DND-41 (cell line): ENCODE measurements around the gene LRG1.

Experiments used
- ATAC-seq: fragments of 200-7000 bp; cut with Tn5 transposase; 3 replicates; pipeline ENCODE4 v1.9.1; 2021; ENCODE audit warnings: low read depth; ENCODE audit not compliant: insufficient read depth
- DNase-seq: peaks from one replicate; pipeline ENCODE4 v3.0.0-alpha.2; 2020
- H2AFZ ChIP-seq: 2 replicates; pipeline ENCODE4 v1.6.0; 2012; ENCODE audit warnings: low read depth, low read length
- H3K27ac ChIP-seq: 2 replicates; pipeline ENCODE4 v1.5.1; 2012; ENCODE audit warnings: low read length, inconsistent platforms
- H3K27me3 ChIP-seq: fragments of 200-600 bp; sonication (generic); 2 replicates; pipeline ENCODE4 v1.6.0; 2012; ENCODE audit warnings: low read length, mild to moderate bottlenecking, inconsistent platforms; ENCODE audit not compliant: insufficient read depth, poor library complexity
- H3K36me3 ChIP-seq: 2 replicates; pipeline ENCODE4 v1.5.1; 2012; ENCODE audit warnings: low read length, inconsistent platforms; ENCODE audit not compliant: insufficient read depth
- H3K4me1 ChIP-seq: 2 replicates; pipeline ENCODE4 v1.5.1; 2012; ENCODE audit warnings: mild to moderate bottlenecking, low read length; ENCODE audit not compliant: insufficient read depth
- H3K4me2 ChIP-seq: 2 replicates; pipeline ENCODE4 v1.6.0; 2012; ENCODE audit warnings: mild to moderate bottlenecking, moderate library complexity, low read length, inconsistent platforms; ENCODE audit not compliant: insufficient read depth
- H3K4me3 ChIP-seq, 2 experiments: fragments of 200-600 bp in 1 of 2; shearing (Covaris generic) in 1 of 2; 2 replicates each; pipeline ENCODE4 v1.5.1; 2012 to 2016; ENCODE audit warnings: inconsistent platforms in 2 of 2, low read length in 2 of 2, mild to moderate bottlenecking in 2 of 2, low read depth in 1 of 2, moderate library complexity in 1 of 2
- H3K79me2 ChIP-seq: 2 replicates; pipeline ENCODE4 v1.6.0; 2012; ENCODE audit warnings: low read length, inconsistent platforms; ENCODE audit not compliant: insufficient read depth
- H3K9ac ChIP-seq: 2 replicates; pipeline ENCODE4 v1.6.0; 2012; ENCODE audit warnings: low read depth, mild to moderate bottlenecking, inconsistent platforms, low read length, moderate library complexity
- H3K9me3 ChIP-seq: 2 replicates; pipeline ENCODE4 v1.5.1; 2012; ENCODE audit warnings: low read length, moderate library complexity, mild to moderate bottlenecking, inconsistent platforms; ENCODE audit not compliant: insufficient read depth, severe bottlenecking
- H4K20me1 ChIP-seq: 2 replicates; pipeline ENCODE4 v1.6.0; 2012; ENCODE audit warnings: low read length; ENCODE audit not compliant: insufficient read depth
- EZH2 ChIP-seq: IDR thresholded peaks from 3 replicates; pipeline ENCODE4 v1.6.1; 2012; ENCODE audit warnings: borderline replicate concordance, low read depth, mild to moderate bottlenecking, moderate library complexity, low read length, inconsistent platforms; ENCODE audit not compliant: severe bottlenecking
- TF ChIP-seq, protein P1 (sequence below): IDR thresholded peaks from 2 replicates; pipeline ENCODE4 v1.5.1; 2012; ENCODE audit warnings: borderline replicate concordance, low read length, moderate library complexity, mild to moderate bottlenecking; ENCODE audit not compliant: poor library complexity, severe bottlenecking; ENCODE audit errors: extremely low read depth

LRG1 gene

DNA sequence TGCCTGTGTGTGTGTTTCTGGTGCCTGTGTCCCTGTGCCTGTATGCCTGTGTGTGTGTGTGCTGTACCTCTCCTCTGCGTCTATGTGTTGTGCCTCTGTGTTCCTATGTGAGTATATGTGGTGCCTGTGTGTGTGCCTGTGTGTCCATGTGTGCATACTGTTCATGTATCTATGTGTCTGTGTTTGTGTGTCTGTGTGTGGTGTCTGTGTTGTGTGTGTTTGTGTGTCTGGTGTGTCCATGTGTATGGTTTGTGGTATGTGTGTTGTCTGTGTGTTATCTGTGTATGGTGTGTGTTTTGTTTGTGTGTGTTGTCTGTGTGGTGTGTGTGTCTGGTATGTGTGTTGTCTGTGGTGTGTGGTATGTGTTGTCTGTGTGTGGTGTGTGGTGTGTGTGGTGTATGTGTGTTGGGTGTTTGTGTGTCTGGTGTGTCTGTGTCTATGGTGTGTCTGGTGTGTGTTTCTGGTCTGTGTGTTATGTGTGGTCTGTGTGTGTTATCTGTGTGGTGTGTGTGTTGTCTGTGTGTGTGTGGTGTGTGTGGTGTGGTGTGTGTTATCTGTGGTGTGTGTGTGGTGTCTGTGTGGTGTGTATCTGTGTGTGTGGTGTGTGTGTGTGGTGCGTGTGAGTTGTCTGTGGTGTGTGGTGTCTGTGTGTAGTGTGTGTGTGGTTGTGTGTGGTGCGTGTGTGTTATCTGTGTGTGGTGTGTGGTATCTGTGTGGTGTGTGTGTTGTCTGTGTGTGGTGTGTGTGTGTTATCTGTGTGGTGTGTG lies 47.3 kb downstream of the LRG1 start:
- TF ChIP-seq, protein P1, sequence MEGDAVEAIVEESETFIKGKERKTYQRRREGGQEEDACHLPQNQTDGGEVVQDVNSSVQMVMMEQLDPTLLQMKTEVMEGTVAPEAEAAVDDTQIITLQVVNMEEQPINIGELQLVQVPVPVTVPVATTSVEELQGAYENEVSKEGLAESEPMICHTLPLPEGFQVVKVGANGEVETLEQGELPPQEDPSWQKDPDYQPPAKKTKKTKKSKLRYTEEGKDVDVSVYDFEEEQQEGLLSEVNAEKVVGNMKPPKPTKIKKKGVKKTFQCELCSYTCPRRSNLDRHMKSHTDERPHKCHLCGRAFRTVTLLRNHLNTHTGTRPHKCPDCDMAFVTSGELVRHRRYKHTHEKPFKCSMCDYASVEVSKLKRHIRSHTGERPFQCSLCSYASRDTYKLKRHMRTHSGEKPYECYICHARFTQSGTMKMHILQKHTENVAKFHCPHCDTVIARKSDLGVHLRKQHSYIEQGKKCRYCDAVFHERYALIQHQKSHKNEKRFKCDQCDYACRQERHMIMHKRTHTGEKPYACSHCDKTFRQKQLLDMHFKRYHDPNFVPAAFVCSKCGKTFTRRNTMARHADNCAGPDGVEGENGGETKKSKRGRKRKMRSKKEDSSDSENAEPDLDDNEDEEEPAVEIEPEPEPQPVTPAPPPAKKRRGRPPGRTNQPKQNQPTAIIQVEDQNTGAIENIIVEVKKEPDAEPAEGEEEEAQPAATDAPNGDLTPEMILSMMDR, result no peak
- no peaks in the 10 kb centered on the region for H3K79me2 ChIP-seq
- H3K4me3 ChIP-seq, result no peak overlapping the region
- no peaks in the 10 kb centered on the region for H3K9me3 ChIP-seq
- no peak overlapping the region for H2AFZ ChIP-seq
- DNase-seq (no peak), ATAC-seq (no peak)
- H3K9ac ChIP-seq, result no peak overlapping the region
- H3K36me3 ChIP-seq, result peaks cover 80% of the 10 kb centered on the region
- no peak overlapping the region for H3K27ac ChIP-seq
- H3K27me3 ChIP-seq, result no peaks in the 10 kb centered on the region
- H4K20me1 ChIP-seq, result peaks cover 8% of the 10 kb centered on the region; the same call in 1 of the 2 replicates
- H3K4me2 ChIP-seq, result no peak overlapping the region
- no peaks in the 10 kb centered on the region for H3K4me1 ChIP-seq

DNA sequence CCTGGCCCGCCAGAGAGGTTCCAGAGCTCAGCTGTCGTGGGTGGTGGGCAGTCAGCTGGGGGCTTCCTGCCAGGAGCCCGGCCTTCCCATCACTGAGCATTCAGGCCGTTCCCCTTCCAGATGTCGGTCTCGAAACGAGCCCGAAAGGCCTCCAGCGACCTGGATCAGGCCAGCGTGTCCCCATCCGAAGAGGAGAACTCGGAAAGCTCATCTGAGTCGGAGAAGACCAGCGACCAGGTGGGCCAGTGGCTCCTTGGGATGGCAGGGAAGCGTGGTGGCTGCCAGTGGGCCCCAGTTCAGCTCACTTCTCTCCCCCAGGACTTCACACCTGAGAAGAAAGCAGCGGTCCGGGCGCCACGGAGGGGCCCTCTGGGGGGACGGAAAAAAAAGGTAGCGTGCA lies 48.4 kb downstream of the LRG1 start:
- ATAC-seq (no peak), DNase-seq (no peak)
- no peaks in the 10 kb centered on the region for H3K79me2 ChIP-seq
- H3K27me3 ChIP-seq, result no peaks in the 10 kb centered on the region
- no peak overlapping the region for H3K4me2 ChIP-seq
- TF ChIP-seq, protein P1, result no peak
- TF ChIP-seq EZH2, result no peak
- no peak overlapping the region for H2AFZ ChIP-seq
- H3K4me1 ChIP-seq, result no peaks in the 10 kb centered on the region
- H3K9ac ChIP-seq, result no peak overlapping the region
- no peak overlapping the region for H3K4me3 ChIP-seq
- H3K9me3 ChIP-seq, result no peaks in the 10 kb centered on the region
- H3K27ac ChIP-seq, result no peak overlapping the region
- H3K36me3 ChIP-seq, result peaks cover 75% of the 10 kb centered on the region
- peaks cover 8% of the 10 kb centered on the region; the same call in 1 of the 2 replicates for H4K20me1 ChIP-seq

DNA sequence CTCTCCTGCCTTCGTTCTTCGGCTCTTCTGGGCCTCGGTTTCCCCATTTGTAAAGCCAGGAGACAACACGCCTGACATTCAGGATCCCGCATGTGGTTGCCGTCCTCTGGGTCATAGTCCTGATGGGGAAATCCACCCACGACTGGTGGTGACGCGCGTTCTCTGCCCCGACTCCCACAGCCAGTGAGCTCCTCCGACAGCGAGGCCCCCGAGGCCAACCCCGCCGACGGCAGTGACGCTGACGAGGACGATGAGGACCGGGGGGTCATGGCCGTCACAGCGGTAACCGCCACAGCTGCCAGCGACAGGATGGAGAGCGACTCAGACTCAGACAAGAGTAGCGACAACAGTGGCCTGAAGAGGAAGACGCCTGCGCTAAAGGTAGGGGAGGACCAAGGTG lies 51.3 kb downstream of the LRG1 start:
- H3K79me2 ChIP-seq, result no peaks in the 10 kb centered on the region
- H3K4me3 ChIP-seq, result no peak overlapping the region
- no peak overlapping the region for H3K9ac ChIP-seq
- no peaks in the 10 kb centered on the region for H3K9me3 ChIP-seq
- peaks cover 8% of the 10 kb centered on the region; the same call in 1 of the 2 replicates for H4K20me1 ChIP-seq
- no peaks in the 10 kb centered on the region for H3K27me3 ChIP-seq
- H3K36me3 ChIP-seq, result peaks cover 57% of the 10 kb centered on the region
- ATAC-seq (no peak), DNase-seq (no peak)
- no peak overlapping the region for H3K27ac ChIP-seq
- TF ChIP-seq, protein P1, result no peak
- no peak for TF ChIP-seq EZH2
- H2AFZ ChIP-seq, result no peak overlapping the region
- H3K4me2 ChIP-seq, result no peak overlapping the region
- H3K4me1 ChIP-seq, result no peaks in the 10 kb centered on the region
